ENCODE data around the gene MBD3L5. TPM values are rescaled to one million over a fixed set of nuclear protein-coding genes. Genes with fewer than 3 reads are reported as not detected.
"Not testable (repeated sequence)": the region's sequence is repeated elsewhere in the genome, so short reads cannot be mapped to it uniquely, and the experiment has no call there.

MBD3L5 gene
- total and polyA plus RNA-seq, 8 donors: not detected

DNA sequence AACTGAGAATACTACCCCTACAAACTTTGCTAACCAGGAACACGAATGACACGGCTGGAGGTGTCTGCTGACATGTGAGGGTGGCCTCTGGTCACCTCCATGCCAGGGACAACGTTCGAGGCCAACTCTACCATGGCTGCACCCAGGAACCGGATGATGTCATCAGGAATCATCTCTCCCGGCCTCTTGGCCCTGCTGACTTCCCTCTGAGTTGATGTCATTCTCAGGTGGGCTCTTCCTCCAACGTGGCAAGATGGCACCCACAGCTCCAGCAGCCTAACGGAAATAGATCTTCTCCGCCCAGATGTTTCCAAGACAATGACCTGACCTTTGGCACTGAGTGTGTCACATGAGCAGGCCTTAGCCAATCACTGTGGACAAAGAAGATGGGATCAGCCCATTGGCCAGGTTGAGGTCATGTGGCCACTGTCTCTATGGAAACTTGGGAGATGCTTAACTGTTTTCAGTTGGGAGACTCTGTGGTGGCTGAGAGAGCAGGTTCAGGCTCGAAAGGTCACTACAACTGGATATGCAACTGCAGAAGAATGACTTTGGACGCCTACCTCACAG lies 24.2 kb upstream of the MBD3L5 start:
- 57 to 79% methylated on average over 11 of the region's 11 CpGs for WGBS, 2 donors
- ATAC-seq (no peak), FAIRE-seq (no peak), DNase-seq (no peak)
- Histone ChIP-seq H3K36me3 (no peaks in the 10 kb centered on the region), H3K27ac (no peak overlapping the region), H3K27me3 (peaks cover 0 to 5% (median 0%) of the 10 kb centered on the region in 4 donors), H3K4me3 (no peak overlapping the region), H3K4me1 (no peaks in the 10 kb centered on the region), H3K9me3 (no peaks in the 10 kb centered on the region)
- intact Hi-C loops (cut with DNase I): no loop called here
- TF ChIP-seq, protein P1, sequence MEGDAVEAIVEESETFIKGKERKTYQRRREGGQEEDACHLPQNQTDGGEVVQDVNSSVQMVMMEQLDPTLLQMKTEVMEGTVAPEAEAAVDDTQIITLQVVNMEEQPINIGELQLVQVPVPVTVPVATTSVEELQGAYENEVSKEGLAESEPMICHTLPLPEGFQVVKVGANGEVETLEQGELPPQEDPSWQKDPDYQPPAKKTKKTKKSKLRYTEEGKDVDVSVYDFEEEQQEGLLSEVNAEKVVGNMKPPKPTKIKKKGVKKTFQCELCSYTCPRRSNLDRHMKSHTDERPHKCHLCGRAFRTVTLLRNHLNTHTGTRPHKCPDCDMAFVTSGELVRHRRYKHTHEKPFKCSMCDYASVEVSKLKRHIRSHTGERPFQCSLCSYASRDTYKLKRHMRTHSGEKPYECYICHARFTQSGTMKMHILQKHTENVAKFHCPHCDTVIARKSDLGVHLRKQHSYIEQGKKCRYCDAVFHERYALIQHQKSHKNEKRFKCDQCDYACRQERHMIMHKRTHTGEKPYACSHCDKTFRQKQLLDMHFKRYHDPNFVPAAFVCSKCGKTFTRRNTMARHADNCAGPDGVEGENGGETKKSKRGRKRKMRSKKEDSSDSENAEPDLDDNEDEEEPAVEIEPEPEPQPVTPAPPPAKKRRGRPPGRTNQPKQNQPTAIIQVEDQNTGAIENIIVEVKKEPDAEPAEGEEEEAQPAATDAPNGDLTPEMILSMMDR (IDR thresholded peaks at IDR 0.05): no peak

DNA sequence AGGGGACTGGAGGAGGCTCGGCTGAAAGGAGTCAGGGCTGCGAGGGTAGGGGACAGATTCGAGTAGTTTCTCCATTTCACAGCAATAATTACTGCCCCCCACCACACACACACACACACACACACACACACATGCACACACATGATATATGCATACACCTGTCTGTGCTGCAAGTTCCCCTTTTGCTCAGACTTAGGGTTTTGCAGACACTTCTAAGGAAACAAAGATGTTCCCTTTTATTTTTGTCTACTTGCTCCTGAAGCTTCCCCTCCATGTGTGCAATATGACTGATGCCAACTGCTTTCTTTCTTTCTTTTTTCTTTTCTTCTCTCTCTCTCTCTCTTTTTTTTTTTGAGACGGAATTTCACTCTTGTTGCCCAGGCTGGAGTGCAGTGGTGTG lies 22.5 kb upstream of the MBD3L5 start:
- no peak overlapping the region for H3K4me3 ChIP-seq
- no peaks in the 10 kb centered on the region for H3K27me3 ChIP-seq
- 28 to 43% methylated on average over 4 of the region's 4 CpGs for WGBS, 2 donors
- ATAC-seq (no peak), DNase-seq (no peak), FAIRE-seq (no peak)
- intact Hi-C loops (cut with DNase I): no loop called here
- H3K4me1 ChIP-seq: no peaks in the 10 kb centered on the region
- no peaks in the 10 kb centered on the region for H3K36me3 ChIP-seq
- no peak overlapping the region for H3K27ac ChIP-seq
- H3K9me3 ChIP-seq: no peaks in the 10 kb centered on the region
- TF ChIP-seq, protein P1 (IDR thresholded peaks at IDR 0.05): no peak

DNA sequence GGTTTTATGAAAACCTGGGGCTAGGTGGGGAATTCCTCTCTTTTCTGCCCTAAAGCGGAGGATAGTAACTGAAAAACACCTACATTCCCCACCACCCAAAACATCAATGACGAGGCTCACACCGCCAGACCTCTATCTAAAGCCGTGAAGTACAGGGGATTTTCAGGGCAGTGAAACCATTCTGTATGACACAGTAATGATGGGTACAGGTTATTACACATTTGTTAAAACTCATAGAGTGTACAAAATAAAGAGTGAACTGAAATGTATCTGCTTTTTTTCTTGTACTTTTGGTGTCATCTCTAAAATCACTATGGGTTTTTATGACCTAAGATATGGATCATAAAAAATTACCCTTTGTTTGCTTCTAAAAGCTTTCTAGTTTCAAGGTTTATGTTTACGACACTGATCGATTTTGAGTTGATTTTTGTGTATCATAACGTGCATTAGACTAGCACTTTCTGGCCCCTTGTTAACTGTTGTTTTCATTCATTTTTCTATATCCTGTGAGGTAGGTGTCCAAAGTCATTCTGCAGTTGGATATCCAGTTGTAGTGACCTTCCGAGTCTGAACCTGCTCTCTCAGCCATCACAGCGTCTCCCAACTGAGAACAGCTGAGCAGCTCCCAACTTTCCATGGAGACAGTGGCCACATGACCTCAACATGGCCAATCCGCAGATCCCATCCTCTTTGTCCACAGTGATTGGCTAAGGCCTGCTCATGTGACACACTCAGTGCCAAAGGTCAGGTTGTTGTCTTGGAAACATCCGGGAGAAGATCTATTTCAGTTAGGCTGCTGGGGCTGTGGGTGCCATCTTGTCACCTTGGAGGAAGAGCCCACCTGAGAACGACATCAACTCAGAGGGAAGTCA lies 19.4 kb upstream of the MBD3L5 start:
- 62 to 81% methylated on average over 12 of the region's 12 CpGs for WGBS, 2 donors
- ATAC-seq (no peak), DNase-seq (no peak), FAIRE-seq (no peak)
- intact Hi-C loops (cut with DNase I): no loop called here
- H3K27ac ChIP-seq: no peak overlapping the region
- no peak overlapping the region for H3K4me3 ChIP-seq
- H3K36me3 ChIP-seq: no peaks in the 10 kb centered on the region
- TF ChIP-seq, protein P1 (IDR thresholded peaks at IDR 0.05): no peak
- H3K9me3 ChIP-seq: no peaks in the 10 kb centered on the region
- no peaks in the 10 kb centered on the region for H3K27me3 ChIP-seq
- no peaks in the 10 kb centered on the region for H3K4me1 ChIP-seq

DNA sequence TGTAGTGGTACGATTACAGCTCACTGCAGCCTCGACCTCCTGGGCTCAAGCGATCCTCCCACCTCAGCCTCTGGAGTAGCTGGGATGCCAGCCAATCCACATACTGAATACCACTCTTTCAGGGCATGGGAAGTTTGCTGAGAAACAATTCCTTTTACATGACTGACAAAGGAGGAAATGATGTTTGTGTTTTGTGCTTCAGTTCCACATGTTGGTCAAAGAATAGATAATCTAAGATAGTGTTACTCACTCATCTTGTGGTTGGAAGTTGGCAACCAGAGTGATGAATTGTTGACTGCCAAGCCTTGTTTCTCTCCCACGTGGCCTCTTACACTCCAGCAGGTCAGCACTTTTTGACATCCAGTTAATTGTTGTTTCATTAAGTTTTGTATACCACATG lies 16.7 kb upstream of the MBD3L5 start:
- Histone ChIP-seq H3K27me3 (no peaks in the 10 kb centered on the region), H3K27ac (no peak overlapping the region), H3K4me3 (no peak overlapping the region), H3K4me1 (no peaks in the 10 kb centered on the region), H3K9me3 (no peaks in the 10 kb centered on the region), H3K36me3 (no peaks in the 10 kb centered on the region)
- DNase-seq (no peak), ATAC-seq (peak in 1 of 4 donors; percentile 50), FAIRE-seq (no peak)
- TF ChIP-seq, protein P1 (IDR thresholded peaks at IDR 0.05): no peak
- 52 to 55% methylated on average over 4 of the region's 4 CpGs for WGBS, 2 donors
- intact Hi-C loops (cut with DNase I): no loop called here

DNA sequence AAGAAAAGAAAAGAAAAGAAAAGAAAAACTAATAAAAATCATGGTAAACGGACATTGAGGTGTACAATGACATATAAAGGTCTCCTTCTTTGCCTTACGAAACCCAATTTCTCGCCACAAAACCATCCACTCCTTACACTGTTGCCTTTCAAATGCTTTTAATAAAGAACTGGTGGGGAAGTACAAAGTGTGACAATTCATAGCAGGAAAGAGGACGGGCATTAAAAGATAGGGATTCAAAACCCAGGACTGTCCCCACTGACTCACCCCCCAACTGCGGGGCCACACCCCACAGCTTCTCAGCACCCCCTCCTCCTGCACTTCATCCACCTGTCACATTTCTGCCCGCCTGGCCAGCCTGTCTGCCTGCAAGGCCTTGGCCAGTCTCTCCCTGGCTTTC lies 11.6 kb upstream of the MBD3L5 start:
- ATAC-seq (no peak), DNase-seq (no peak), FAIRE-seq (no peak)
- Histone ChIP-seq H3K4me3 (no peak overlapping the region), H3K27ac (no peak overlapping the region), H3K27me3 (no peaks in the 10 kb centered on the region), H3K4me1 (no peaks in the 10 kb centered on the region), H3K9me3 (no peaks in the 10 kb centered on the region), H3K36me3 (no peaks in the 10 kb centered on the region)
- intact Hi-C loops (cut with DNase I): no loop called here
- TF ChIP-seq, protein P1 (IDR thresholded peaks at IDR 0.05): no peak
- 54 to 70% methylated on average over 6 of the region's 6 CpGs for WGBS, 2 donors

DNA sequence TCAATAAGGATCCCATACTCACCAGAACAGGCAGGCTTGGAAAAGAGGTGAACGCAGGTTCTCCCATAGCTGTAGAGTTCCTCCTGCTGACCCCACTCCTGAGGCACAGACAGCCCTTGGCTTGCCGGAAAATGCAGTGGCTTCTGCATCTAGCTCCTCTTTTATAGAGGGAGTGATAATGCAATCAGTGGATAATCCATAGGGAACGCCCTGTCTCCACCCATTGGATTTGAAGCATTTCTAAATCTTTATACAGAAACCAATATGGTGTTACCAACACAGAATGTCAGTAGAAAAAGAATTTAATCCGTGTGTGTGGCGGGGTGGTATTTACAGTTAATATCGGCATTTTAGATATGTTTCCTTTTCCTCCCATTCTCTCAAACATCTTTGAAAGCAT lies 9.0 kb upstream of the MBD3L5 start, which contains the start of gene MBD3L2B:
Gene MBD3L2B (minus strand): TSS at position 101 of the 400 bp plus-strand sequence. CDS start 34 bp downstream, at position 67.
- FAIRE-seq; H3K9me3 ChIP-seq; intact Hi-C loops (cut with DNase I); H3K27me3 ChIP-seq; H3K36me3 ChIP-seq; ATAC-seq; H3K4me3 ChIP-seq; DNase-seq; H3K4me1 ChIP-seq; H3K27ac ChIP-seq: not testable (repeated sequence)
- no CpG with 5 or more reads among the region's 6 CpGs for WGBS, 2 donors

DNA sequence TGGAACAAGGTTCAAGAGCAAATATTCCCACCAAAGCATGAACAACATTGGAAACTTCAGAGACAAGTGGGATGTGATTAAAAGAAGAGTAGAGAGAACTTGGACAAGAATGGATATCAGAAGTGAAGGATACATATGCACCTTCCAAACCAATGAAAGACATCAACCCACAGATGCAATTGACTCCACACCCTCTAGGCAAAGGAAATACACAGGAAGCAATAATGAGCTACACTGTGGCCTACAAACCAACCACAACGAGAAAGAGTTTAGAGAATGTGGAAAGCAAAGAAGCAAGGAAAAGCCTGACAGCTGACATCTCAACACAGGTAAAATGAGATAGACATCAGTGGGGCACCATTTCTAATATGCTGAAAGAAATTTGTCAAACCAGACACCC lies 1.6 kb upstream of the MBD3L5 start:
- H3K9me3 ChIP-seq; H3K27ac ChIP-seq; H3K4me3 ChIP-seq; FAIRE-seq; H3K36me3 ChIP-seq; intact Hi-C loops (cut with DNase I); ATAC-seq; DNase-seq; H3K27me3 ChIP-seq; H3K4me1 ChIP-seq: not testable (repeated sequence)
- no CpG with 5 or more reads among the region's 1 CpG for WGBS, 2 donors
